Mammary epithelial cell (primary cell): ENCODE data around the gene STK17A.

Source experiments
- CTCF ChIP-seq, 2 donors: IDR thresholded peaks in 1 of 2; conservative IDR thresholded peaks in 1 of 2; 2 replicates each; pipeline ENCODE4 v1.5.1; 2011 to 2012; ENCODE audit warnings: inconsistent platforms in 2 of 2, low read length in 2 of 2, mild to moderate bottlenecking in 2 of 2, control low read depth in 1 of 2, low read depth in 1 of 2; ENCODE audit not compliant: insufficient read depth in 1 of 2; ENCODE audit errors: extremely low read depth in 1 of 2
- EZH2 ChIP-seq: IDR thresholded peaks from 2 replicates; pipeline ENCODE4 v1.6.1; 2012; ENCODE audit warnings: low read length, inconsistent platforms, borderline replicate concordance

- TF ChIP-seq CTCF (conservative IDR thresholded peaks at IDR 0.05 in 1 of 2, IDR thresholded peaks at IDR 0.05 in 1 of 2; ENCODE audit: extremely low read depth in 1 of 2, insufficient read depth in 1 of 2, low read depth in 1 of 2, low read length in 2 of 2) (no peak), EZH2 (no peak)
Observed at GRCh38 chr7:43557831-43558495, 24.9 kb upstream of the STK17A start.
